ENCODE results near the gene PLCB4.
A peak's percentile ranks its signal among the peaks of the same experiment; 100 is the strongest.

Gene PLCB4

DNA sequence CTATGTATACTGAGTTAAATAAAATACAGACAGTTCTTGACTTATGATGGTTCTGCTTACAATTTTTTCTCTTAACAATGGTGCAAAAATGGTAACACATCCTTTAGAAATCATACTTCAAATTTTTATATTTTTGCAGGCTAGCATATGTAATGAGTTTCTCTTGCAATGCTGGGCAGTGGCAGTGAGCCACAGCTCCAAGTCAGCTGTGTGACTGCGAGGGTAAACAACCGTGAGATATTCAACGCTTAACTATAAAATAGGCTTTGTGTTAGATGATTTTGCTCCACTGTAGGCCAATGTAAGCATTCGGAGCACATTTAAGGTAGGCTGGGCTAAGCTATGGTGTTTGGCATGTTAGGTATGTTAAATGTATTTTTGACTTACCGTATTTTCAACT, 136.1 kb downstream of the PLCB4 start:
- TF ChIP-seq CTCF (IDR thresholded peaks at IDR 0.05; ENCODE audit: insufficient read depth, low read depth, low read length, missing control alignments) = no peak
- DNase-seq (ENCODE audit: low read depth) = no peak
- no peak overlapping the region for H3K4me3 ChIP-seq (ENCODE audit: low read length)

GRCh38 chr20:9206486-9206885, 137.6 kb downstream of the PLCB4 start:
- TF ChIP-seq CTCF (IDR thresholded peaks at IDR 0.05; ENCODE audit: insufficient read depth, low read depth, low read length, missing control alignments) = no peak
- no peak overlapping the region for H3K4me3 ChIP-seq (ENCODE audit: low read length)
- DNase-seq (ENCODE audit: low read depth) = no peak

DNA sequence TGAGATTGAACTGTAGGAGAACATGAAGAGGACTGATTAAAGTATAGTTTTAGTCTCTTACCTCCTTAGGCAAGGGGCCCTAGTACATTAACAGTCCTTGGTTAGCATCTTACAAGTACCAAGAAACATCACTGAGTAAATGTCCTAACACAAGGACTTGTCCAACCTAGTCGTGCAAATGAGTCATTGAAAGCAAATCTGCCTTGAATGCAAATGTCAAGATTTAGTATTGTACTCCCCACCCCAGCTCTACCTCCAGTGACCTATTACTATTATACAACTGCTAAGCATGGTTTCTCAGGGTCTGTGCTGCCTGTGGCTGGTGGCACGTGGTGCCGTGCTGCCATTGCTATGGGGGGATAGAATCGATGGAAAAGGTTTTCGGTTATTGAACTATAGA, 138.4 kb downstream of the PLCB4 start:
- no peak overlapping the region for H3K4me3 ChIP-seq (ENCODE audit: low read length)
- DNase-seq (ENCODE audit: low read depth) = peak; percentile 36
- TF ChIP-seq CTCF (IDR thresholded peaks at IDR 0.05; ENCODE audit: insufficient read depth, low read depth, low read length, missing control alignments) = no peak

DNA sequence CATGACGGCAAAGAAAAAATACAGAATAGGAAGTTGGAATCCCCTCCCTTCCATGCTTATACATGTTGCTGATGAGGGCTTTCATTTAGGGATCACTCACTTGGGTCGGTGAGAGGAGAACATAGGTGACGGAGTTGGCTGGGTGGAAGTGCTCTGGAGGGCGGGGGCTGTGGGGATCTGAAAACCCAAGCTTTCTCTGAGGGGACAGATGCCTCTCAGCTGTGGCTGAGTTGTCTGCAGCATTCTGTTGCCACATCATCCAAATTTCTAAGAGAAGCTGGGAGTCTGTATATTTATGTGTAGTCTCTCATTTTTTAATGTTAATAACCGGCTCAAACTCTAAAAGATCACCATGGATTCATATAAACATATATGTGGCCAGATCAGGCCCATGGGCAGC, 141.5 kb downstream of the PLCB4 start:
- no peak for DNase-seq (ENCODE audit: low read depth)
- H3K4me3 ChIP-seq (ENCODE audit: low read length) = no peak overlapping the region
- TF ChIP-seq CTCF (IDR thresholded peaks at IDR 0.05; ENCODE audit: insufficient read depth, low read depth, low read length, missing control alignments) = no peak

DNA sequence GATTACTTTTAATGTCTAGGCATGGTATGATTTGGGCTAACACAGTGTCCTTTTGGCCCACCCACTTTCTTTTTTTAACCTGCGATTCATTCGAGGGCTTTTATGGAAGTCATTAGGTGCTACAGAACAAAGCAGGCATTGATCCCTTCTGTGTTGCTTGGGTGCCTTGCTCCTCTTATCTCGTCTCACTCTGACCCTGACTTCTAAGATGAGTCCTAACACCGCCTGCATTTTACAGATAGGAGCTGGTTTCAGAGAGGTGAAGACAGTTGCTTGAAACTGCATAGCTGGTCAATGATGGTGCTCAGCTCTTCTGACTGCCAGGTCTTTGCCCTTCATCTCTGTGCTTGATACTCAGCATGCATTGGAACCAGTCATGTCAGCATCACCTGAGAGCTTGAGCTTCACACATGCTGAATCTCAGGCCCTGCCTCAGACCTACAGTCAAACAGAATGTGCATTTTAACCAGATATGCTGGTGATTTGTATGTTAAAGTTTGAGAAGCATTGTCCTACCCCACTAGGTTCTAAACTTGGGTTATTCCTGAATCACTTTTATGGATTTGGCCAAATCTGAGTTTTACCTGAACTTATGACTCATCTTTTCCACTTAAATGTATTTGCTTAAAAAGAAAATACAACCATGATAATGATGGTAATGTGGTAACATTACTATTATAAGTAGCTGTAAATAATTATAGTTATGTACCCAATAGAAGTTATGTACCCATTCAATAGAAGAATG, 142.3 kb downstream of the PLCB4 start:
- no peak overlapping the region for H3K4me3 ChIP-seq (ENCODE audit: low read length)
- no peak for TF ChIP-seq CTCF (IDR thresholded peaks at IDR 0.05; ENCODE audit: insufficient read depth, low read depth, low read length, missing control alignments)
- DNase-seq (ENCODE audit: low read depth) = no peak

- DNase-seq (ENCODE audit: low read depth) = no peak
- no peak for TF ChIP-seq CTCF (IDR thresholded peaks at IDR 0.05; ENCODE audit: insufficient read depth, low read depth, low read length, missing control alignments)
- H3K4me3 ChIP-seq (ENCODE audit: low read length) = no peak overlapping the region
Observed at GRCh38 chr20:9212735-9213134, 143.8 kb downstream of the PLCB4 start.

DNA sequence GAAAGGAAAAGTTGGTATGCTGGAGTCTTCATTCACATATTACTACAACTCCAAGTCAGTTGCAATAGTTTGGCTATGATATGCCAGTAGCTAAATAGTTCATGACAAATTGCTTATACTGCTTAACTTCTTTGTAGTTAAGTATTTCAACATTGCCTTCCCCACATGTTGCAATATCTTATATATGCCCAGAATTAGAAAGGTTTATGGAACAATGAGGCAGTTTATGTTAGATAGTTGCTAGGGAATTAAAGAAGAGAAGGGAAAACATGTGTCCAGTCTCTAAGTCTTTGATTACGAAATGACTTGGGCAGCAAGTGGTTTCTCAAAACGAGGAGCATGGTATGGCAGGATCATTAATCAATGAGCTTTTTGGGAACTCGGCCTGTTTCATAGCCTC, 145.8 kb downstream of the PLCB4 start:
- no peak for TF ChIP-seq CTCF (IDR thresholded peaks at IDR 0.05; ENCODE audit: insufficient read depth, low read depth, low read length, missing control alignments)
- no peak overlapping the region for H3K4me3 ChIP-seq (ENCODE audit: low read length)
- peak; percentile 68 for DNase-seq (ENCODE audit: low read depth)
